ENCODE data around the gene SPOCD1. TPM values are rescaled to one million over a fixed set of nuclear protein-coding genes. Genes with fewer than 3 reads are reported as not detected.

Gene SPOCD1
- 10 to 100 TPM in 1 of 2 donors, not detected in 1; 21.6 TPM for total RNA-seq

- DNase-seq (ENCODE audit: low spot score) = peak; percentile 52
- intact Hi-C loops (cut with DNase I) = no loop called here
- Histone ChIP-seq H3K27ac (no peak within 1 kb of the TSS), H3K4me1 (replicated peaks) (no peaks in the 10 kb centered on the region), H3K27me3 (replicated peaks; ENCODE audit: insufficient read depth) (no peaks in the 10 kb centered on the region), H3K4me3 (no peak within 1 kb of the TSS), H3K36me3 (no peaks in the 10 kb centered on the region), H3K9me3 (no peaks in the 10 kb centered on the region)
- WGBS = 47% methylated on average over 23 of the region's 23 CpGs
- peak; percentile 44 for TF ChIP-seq POLR2AphosphoS5 (IDR thresholded peaks at IDR 0.05)
- TF ChIP-seq POLR2A (IDR thresholded peaks at IDR 0.05) = no peak
- TF ChIP-seq, protein P1, sequence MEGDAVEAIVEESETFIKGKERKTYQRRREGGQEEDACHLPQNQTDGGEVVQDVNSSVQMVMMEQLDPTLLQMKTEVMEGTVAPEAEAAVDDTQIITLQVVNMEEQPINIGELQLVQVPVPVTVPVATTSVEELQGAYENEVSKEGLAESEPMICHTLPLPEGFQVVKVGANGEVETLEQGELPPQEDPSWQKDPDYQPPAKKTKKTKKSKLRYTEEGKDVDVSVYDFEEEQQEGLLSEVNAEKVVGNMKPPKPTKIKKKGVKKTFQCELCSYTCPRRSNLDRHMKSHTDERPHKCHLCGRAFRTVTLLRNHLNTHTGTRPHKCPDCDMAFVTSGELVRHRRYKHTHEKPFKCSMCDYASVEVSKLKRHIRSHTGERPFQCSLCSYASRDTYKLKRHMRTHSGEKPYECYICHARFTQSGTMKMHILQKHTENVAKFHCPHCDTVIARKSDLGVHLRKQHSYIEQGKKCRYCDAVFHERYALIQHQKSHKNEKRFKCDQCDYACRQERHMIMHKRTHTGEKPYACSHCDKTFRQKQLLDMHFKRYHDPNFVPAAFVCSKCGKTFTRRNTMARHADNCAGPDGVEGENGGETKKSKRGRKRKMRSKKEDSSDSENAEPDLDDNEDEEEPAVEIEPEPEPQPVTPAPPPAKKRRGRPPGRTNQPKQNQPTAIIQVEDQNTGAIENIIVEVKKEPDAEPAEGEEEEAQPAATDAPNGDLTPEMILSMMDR (IDR thresholded peaks at IDR 0.05) = peak; percentile 45 to 55 (median 50)
These were observed at the start of gene SPOCD1 for GRCh38 chr1:31815752-31816500. Gene SPOCD1, minus strand, starts transcription at chr1:31816022. Its CDS starts 689 bp downstream, at chr1:31815333.

- Histone ChIP-seq H3K27me3 (replicated peaks; ENCODE audit: insufficient read depth) (no peaks in the 10 kb centered on the region), H3K36me3 (no peaks in the 10 kb centered on the region), H3K4me3 (no peak overlapping the region), H3K9me3 (no peaks in the 10 kb centered on the region), H3K4me1 (replicated peaks) (no peaks in the 10 kb centered on the region), H3K27ac (no peak overlapping the region)
- no peak for DNase-seq (ENCODE audit: low spot score)
- TF ChIP-seq POLR2A (IDR thresholded peaks at IDR 0.05) (no peak), POLR2AphosphoS5 (IDR thresholded peaks at IDR 0.05) (no peak)
- TF ChIP-seq, protein P1 (IDR thresholded peaks at IDR 0.05) = no peak
- WGBS = 94% methylated on average over 4 of the region's 4 CpGs
- intact Hi-C loops (cut with DNase I) = no loop called here
These were observed 46.2 kb upstream of the SPOCD1 start for GRCh38 chr1:31862071-31862470.

- 84% methylated on average over 5 of the region's 5 CpGs for WGBS
- Histone ChIP-seq H3K36me3 (no peaks in the 10 kb centered on the region), H3K4me1 (replicated peaks) (no peaks in the 10 kb centered on the region), H3K4me3 (no peak overlapping the region), H3K27ac (no peak overlapping the region), H3K9me3 (no peaks in the 10 kb centered on the region), H3K27me3 (replicated peaks; ENCODE audit: insufficient read depth) (no peaks in the 10 kb centered on the region)
- DNase-seq (ENCODE audit: low spot score) = no peak
- intact Hi-C loops (cut with DNase I) = no loop called here
- TF ChIP-seq POLR2AphosphoS5 (IDR thresholded peaks at IDR 0.05) = no peak
- no peak for TF ChIP-seq POLR2A (IDR thresholded peaks at IDR 0.05)
- TF ChIP-seq, protein P1 (IDR thresholded peaks at IDR 0.05) = no peak
These were observed 45.5 kb upstream of the SPOCD1 start for GRCh38 chr1:31861346-31861745.

- H3K36me3 ChIP-seq = no peaks in the 10 kb centered on the region
- intact Hi-C loops (cut with DNase I) = no loop called here
- H3K27me3 ChIP-seq (replicated peaks; ENCODE audit: insufficient read depth) = no peaks in the 10 kb centered on the region
- H3K9me3 ChIP-seq = no peaks in the 10 kb centered on the region
- H3K4me3 ChIP-seq = no peak overlapping the region
- TF ChIP-seq POLR2A (IDR thresholded peaks at IDR 0.05) = no peak
- TF ChIP-seq, protein P1 (IDR thresholded peaks at IDR 0.05) = no peak
- TF ChIP-seq POLR2AphosphoS5 (IDR thresholded peaks at IDR 0.05) = no peak
- DNase-seq (ENCODE audit: low spot score) = no peak
- WGBS = 58% methylated on average over 7 of the region's 7 CpGs
- no peaks in the 10 kb centered on the region for H3K4me1 ChIP-seq (replicated peaks)
- no peak overlapping the region for H3K27ac ChIP-seq
These were observed 44.8 kb upstream of the SPOCD1 start for GRCh38 chr1:31860581-31860980.

GRCh38 chr1:31859719-31860118 lies 43.9 kb upstream of the SPOCD1 start:
- H3K9me3 ChIP-seq = no peaks in the 10 kb centered on the region
- H3K27me3 ChIP-seq (replicated peaks; ENCODE audit: insufficient read depth) = no peaks in the 10 kb centered on the region
- TF ChIP-seq POLR2AphosphoS5 (IDR thresholded peaks at IDR 0.05) (no peak), POLR2A (IDR thresholded peaks at IDR 0.05) (no peak)
- TF ChIP-seq, protein P1 (IDR thresholded peaks at IDR 0.05) = no peak
- no peaks in the 10 kb centered on the region for H3K4me1 ChIP-seq (replicated peaks)
- intact Hi-C loops (cut with DNase I) = no loop called here
- no peak overlapping the region for H3K27ac ChIP-seq
- WGBS = 90% methylated on average over 2 of the region's 2 CpGs
- DNase-seq (ENCODE audit: low spot score) = no peak
- H3K36me3 ChIP-seq = no peaks in the 10 kb centered on the region
- no peak overlapping the region for H3K4me3 ChIP-seq

Data from prostate gland (tissue), 2 donors.